ENCODE measurements around the gene WDR46.

WDR46 gene

DNA sequence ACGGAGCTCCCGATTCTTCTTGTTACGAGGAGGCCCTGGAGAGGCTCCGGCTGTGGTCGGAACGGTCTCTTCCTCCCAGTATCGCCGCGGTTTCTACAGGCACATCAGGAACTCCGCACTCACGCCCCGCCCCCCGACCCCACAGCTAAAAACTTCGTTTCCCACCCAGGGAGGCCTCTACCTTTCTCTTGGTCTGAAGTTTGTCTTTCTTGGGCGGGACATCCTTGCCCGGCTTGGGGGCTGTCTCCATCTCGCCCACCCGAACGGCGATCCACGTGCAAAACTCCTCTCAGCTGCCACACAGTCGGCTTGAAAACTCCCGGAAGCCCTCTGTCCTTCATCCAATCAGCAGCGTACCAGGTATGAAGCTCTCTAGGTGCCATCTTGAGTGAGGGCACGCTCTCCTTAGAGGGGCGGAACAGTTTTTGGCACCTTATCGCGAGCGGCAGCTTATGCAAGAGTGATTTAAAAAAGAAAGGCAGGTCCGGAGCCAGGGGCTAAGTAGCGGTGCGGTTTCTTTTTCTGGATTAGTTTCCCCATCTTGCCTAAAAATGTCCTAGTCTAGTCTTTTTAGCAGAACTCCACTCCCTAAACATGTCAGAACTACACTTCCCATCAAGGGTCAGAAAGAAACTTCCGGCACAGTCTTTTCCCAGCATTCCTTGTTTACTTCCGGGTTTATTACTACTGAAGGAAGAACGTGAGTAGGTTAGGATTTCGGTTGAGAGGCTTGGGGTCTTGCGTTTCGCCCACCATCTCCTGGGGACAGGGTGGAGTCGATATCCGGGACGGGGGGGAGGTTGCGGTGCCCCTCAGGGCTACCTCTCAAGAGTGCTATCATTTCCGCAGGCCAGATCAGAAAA is at the start of gene WDR46, which contains the start of gene PFDN6:
Gene WDR46, minus strand, starts transcription at position 319 of the 863 bp plus-strand sequence. Its CDS starts 69 bp downstream, at position 250.
Gene PFDN6, plus strand, starts transcription at position 681 of the 863 bp plus-strand sequence. CDS start 256 bp downstream, outside the sequence.
- peak; percentile 73 for DNase-seq

GRCh38 chr6:33336495-33336894 is 47.5 kb upstream of the WDR46 start:
- DNase-seq: no peak

- no peak for DNase-seq
These were observed 46.9 kb upstream of the WDR46 start for GRCh38 chr6:33335916-33336315.

GRCh38 chr6:33333666-33334065 is 44.6 kb upstream of the WDR46 start:
- no peak for DNase-seq

DNA sequence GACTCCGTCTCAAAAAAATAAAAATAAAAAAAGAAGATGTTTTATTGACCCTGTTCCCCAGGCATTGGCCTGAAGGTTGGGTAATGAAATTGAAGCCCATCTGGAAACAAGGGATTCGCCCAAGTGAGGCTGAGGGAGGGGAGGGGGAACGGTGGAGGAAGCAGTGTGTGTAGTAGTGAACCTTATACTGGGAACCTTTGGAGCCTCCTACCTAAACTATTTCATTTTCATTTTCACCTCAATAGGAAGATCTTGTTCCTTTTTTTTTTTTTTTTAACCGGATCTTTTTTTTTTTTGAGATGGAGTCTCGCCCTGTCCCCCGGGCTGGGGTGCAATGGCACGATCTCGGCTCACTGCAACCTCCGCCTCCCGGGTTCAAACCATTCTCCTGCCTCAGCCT is 41.7 kb upstream of the WDR46 start:
- DNase-seq: no peak

- DNase-seq: no peak
These were observed 40.0 kb upstream of the WDR46 start for GRCh38 chr6:33329058-33329457.

DNA sequence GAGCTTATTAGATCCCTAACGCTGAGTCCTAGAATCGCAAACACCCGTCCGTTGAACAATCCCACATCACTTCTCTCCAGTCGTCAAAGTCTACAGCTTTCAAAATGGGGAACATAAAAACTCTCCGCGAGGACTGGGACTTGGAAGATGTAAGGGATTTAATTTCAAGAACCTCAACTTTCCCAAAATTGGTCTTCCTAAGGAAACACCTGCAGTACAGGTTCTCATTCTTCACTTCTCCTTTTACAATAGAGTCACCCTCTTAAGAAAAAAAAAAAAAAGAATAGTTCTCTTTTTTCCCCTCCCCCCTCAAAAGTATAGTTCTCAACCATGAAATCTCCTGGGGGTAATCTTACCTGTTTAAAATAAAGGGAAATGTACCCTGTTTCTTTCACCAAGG is 35.1 kb upstream of the WDR46 start:
- no peak for DNase-seq

DNA sequence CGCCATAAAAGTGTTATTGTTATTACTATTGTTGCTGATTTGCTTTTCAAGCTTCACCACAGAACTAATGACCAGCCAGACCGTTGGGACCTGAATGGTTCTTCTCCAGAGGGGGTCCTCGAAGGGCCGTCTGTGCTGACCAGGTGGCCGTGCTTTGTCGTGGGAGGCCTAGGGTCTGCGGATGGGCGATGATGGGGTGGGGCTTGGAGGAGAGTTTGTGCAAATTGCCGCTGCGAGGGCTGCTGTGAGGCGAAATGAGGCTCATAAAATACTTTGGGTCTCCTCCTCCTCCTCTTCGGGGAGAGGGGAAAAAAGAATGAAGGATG is 34.5 kb upstream of the WDR46 start:
- DNase-seq: no peak

DNA sequence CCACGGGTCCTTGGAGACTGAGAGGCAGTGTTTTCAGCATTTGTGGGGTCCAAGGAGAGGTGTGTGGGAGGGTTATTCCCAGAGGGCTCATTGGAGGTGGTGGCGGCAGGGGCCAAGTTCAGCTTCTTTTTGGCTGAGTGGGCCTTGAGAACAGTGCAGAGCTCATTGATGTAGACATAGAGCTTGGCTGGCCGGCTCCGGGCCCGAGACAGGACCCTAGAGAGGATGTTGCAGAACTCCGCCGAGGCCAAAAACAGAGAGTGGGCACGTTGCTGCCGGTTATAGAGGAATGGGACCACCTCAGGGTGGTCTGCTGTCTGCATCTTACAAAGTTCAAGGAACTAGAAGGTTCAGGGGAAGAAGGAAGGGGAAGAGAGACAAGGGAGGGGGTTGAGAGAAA is 32.2 kb upstream of the WDR46 start:
- no peak for DNase-seq

GRCh38 chr6:33320315-33321181 is 31.5 kb upstream of the WDR46 start:
- DNase-seq: no peak

DNA sequence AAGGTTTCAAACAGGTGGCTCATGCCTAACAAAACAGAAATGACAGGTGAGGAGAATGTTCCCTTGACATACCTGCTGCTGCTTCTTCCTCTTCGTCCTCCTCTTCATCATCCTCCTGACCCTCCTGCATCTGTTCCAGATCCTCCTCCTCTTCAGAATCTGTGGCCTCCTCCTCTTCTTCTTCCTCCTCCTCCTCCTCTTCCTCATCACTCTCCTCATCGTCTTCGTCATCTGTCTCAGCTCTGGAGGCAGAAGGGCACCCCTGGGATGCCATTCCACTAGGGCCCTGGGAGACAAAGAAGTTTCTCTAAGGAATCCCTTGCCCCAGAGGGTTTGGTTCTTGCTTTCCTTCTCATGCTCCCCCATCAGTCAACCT is 30.9 kb upstream of the WDR46 start:
- DNase-seq: no peak

DNA sequence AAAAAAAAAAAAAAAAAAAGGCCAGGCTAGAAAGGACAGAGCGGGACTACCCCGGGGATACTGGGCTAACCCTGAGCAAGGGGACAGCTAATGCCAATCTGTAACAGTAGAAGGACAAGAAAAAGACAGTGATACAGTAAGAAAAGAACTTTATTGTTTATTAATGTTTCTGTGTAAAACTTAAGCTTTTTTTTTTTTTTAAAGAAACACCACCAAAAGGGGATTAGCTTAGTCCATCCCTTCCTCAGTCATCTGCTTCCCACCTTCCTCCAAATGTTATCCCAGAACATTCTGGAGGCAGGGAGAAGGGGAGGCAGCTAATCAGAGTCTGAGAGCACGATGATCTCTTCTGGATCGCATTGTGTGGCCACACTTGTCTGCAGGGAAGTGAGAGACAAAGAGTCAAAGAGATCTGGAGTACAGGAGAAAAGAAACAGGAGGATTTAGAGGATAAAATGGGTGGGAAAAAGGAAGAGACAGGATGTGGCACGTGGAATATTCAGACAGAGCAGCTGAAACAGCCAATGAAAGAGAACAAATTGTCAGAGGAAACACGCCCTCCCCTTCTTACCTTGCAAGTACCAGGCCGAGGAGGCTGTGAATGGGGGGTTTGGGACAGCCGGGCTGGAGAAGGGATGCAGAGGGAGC is 29.5 kb upstream of the WDR46 start:
- no peak for DNase-seq

DNA sequence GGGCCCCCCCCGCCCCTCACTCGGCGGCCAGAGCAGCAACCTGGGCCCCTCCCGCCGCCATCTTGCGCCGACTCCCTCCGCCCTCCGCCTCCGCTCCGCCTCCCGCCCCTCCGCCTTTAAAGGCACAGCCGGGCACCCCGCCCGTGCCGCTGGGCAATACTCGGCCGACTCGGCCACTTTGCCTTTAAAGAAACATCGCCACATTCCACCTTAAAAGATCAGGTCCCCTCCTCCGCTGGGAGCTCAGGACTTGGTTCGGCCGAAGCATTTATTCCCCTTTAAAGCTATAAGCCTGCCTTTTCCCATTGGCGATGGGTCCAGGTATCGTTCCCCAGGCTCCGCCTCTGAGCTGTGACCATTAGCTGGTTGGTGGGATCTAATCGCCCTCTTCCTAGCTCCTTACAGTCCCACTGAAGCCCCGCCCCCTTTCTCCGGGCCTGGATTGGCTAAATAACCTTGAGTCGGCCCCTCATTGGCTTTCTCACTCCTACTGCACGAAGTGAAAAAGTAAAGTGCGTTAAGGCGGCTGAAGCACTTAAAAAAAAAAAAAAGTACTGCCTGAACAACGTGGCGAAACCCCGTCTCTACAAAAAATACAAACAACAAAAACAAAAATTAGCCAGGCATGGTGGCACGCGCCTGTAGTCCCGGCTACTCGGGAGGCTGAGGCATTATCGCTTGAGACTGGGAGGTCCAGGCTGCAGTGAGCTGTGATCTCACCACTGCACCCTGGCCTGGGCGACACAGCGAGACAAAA is 28.8 kb upstream of the WDR46 start, which contains the start of gene ZBTB22:
Gene ZBTB22, minus strand, starts transcription at position 76 of the 757 bp plus-strand sequence. CDS start 828 bp downstream, outside the sequence.
- peak; percentile 91 for DNase-seq

DNA sequence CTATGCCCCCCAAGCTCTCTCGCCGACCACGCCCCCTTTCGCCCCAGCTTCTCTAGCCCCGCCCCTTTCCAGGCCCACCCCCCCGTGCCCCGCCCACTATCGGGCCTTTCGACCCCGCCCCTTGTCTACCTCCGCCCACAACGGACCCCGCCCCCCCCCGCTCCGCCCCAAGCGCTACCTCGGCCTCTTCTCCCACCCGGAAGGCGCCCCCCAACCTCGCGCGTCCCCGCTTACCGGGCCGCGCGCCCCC is 28.3 kb upstream of the WDR46 start:
- DNase-seq: no peak

- DNase-seq: no peak
These were observed 27.8 kb upstream of the WDR46 start for GRCh38 chr6:33316603-33317418.

GRCh38 chr6:33315793-33316602 is 27.0 kb upstream of the WDR46 start:
- no peak for DNase-seq

DNA sequence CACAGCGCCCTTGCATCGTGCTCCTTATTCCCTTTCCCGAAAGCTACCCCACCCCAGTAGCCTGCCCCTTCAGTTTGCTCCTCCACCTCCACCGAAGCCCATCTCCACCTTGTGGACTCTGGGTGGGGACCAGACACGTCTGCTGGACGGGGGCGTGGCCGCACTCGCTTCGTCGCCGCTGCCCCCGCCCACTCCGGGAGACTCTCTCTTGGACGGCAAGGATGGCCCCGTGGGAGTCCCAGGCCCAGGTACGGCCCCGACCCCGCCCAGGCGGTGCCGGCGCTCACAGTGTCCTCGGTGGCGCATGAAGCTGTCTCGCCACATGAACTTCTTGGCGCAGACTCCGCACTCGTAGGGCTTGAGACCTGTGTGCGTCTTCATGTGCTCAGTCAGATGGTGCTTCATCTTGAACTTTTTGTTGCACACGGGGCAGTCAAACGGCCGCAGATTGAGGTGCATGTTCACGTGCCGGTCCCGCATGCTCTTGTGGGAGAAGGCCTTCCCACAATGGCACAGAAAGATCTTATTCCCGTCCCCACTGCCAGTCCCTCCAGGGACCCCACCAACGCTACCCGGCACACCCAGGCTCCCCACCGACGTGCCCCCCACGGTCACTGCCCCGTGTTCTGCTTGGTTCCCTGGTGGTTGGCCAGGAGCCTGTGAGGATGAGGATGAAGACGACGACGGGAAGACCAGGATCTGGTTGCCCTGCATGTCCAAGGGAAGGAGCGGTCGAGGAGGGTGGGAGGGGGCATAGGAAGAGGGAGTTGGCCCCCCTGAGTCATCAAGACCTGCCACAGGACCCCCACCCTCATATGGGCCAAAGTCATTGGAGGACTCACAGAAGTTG is 26.1 kb upstream of the WDR46 start:
- DNase-seq: no peak

- peak; percentile 61 for DNase-seq
These were observed 25.5 kb upstream of the WDR46 start for GRCh38 chr6:33314515-33314942.

GRCh38 chr6:33313709-33314514 is 24.9 kb upstream of the WDR46 start, which contains the start of gene TAPBP:
TAPBP (minus strand) TSS chr6:33314078; CDS start chr6:33314041, 37 bp downstream.
- peak; percentile 78 for DNase-seq
